KMS-11 (cell line): ENCODE data around the gene TOX2.
A peak's percentile ranks its signal among the peaks of the same experiment; 100 is the strongest.

Experiments used
- H2AFZ ChIP-seq: fragments of 200-600 bp; sonication (generic); 2 replicates; pipeline ENCODE4 v1.6.1; 2016; ENCODE audit warnings: antibody characterized with exemption, mixed run types, low read depth
- H3K27ac ChIP-seq: fragments of 200-600 bp; sonication (generic); 2 replicates; pipeline ENCODE4 v1.6.1; 2016; ENCODE audit warnings: mild to moderate bottlenecking, mixed run types
- H3K27me3 ChIP-seq: fragments of 200-600 bp; sonication (generic); 2 replicates; pipeline ENCODE4 v1.6.1; 2017; ENCODE audit warnings: mild to moderate bottlenecking, low read depth, mixed run types, moderate library complexity; ENCODE audit not compliant: insufficient read depth
- H3K36me3 ChIP-seq: fragments of 200-600 bp; sonication (generic); 2 replicates; pipeline ENCODE4 v1.6.1; 2017; ENCODE audit warnings: mild to moderate bottlenecking, mixed run types; ENCODE audit not compliant: insufficient read depth
- H3K4me1 ChIP-seq: fragments of 200-600 bp; sonication (generic); 2 replicates; pipeline ENCODE4 v1.6.1; 2016; ENCODE audit warnings: mild to moderate bottlenecking, low read depth, mixed run types; ENCODE audit not compliant: poor library complexity, severe bottlenecking
- H3K4me2 ChIP-seq: fragments of 200-600 bp; sonication (generic); 2 replicates; pipeline ENCODE4 v1.7.0; 2016; ENCODE audit warnings: mild to moderate bottlenecking, mixed run types
- H3K4me3 ChIP-seq: fragments of 200-600 bp; sonication (generic); IDR thresholded peaks from 2 replicates; pipeline ENCODE4 v1.6.1; 2017; ENCODE audit warnings: low read depth, low read length, mixed read lengths; ENCODE audit not compliant: insufficient read depth
- H3K79me2 ChIP-seq: fragments of 200-600 bp; sonication (generic); 2 replicates; pipeline ENCODE4 v1.6.1; 2016; ENCODE audit warnings: low read depth, mixed run types; ENCODE audit not compliant: insufficient read depth
- H3K9ac ChIP-seq: fragments of 200-600 bp; sonication (generic); 2 replicates; pipeline ENCODE4 v1.6.1; 2016; ENCODE audit warnings: mild to moderate bottlenecking, mixed run types
- H4K20me1 ChIP-seq: fragments of 200-600 bp; sonication (generic); 2 replicates; pipeline ENCODE4 v1.6.1; 2016; ENCODE audit warnings: mild to moderate bottlenecking, mixed run types; ENCODE audit not compliant: insufficient read depth
- CTCF ChIP-seq: fragments of 200-600 bp; sonication (generic); conservative IDR thresholded peaks from 2 replicates; pipeline ENCODE4 v1.6.1; 2017; ENCODE audit warnings: low read depth, mild to moderate bottlenecking, antibody characterized with exemption, low read length, moderate library complexity, mixed read lengths

The TOX2 gene

DNA sequence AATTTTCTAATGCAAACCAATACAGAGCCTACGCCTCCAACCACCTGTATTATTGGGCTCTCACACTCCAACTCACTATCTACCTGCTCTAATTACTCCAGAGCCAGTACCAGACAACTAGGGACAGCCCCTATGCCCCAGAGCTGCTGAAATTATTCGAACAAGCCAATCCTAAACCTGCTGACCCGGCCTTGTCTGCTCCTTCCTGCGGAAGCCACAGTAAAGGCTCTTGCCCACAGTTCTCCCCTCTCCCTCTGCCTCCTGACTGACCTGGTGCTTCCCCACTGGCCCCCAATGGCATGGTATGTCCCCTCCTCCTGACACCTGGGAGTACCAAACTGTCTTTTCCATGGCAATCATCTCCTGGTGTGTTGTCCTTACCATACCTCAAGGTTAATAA lies 4.1 kb upstream of the TOX2 start:
- Histone ChIP-seq H3K4me1 (peaks cover 23% of the 10 kb centered on the region), H4K20me1 (no peaks in the 10 kb centered on the region), H3K79me2 (peaks cover 7% of the 10 kb centered on the region; the same call in 1 of the 2 replicates), H3K4me2 (peak overlapping the region; percentile 16; the same call in 1 of the 2 replicates), H3K9ac (no peak overlapping the region), H3K36me3 (no peaks in the 10 kb centered on the region), H3K27me3 (no peaks in the 10 kb centered on the region), H3K27ac (no peak overlapping the region), H2AFZ (no peak overlapping the region), H3K4me3 (no peak overlapping the region)
- TF ChIP-seq CTCF, result no peak

DNA sequence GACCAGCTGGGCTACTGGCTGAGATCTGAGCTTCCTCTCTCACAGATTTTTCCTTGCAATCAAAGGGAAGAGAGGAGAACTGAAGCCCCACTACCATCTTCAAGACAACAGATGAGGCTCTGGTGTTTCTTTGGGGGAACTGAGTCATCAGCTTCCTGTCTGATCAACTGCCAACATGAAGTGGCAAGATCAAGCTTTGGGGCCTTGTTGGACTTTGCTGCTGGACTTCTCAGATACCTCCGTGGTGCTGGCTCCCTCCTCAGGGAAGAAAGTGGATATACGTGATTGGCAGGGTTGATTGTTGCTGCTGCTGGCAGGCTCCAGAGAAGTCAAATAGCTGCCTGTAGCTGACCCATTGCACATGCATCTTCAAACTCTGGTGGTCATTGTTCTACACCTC lies 3.6 kb upstream of the TOX2 start:
- Histone ChIP-seq H3K36me3 (no peaks in the 10 kb centered on the region), H3K4me2 (peak overlapping the region; percentile 16; the same call in 1 of the 2 replicates), H2AFZ (no peak overlapping the region), H3K9ac (no peak overlapping the region), H3K79me2 (peaks cover 12% of the 10 kb centered on the region; the same call in 1 of the 2 replicates), H3K4me1 (peaks cover 28% of the 10 kb centered on the region), H3K4me3 (no peak overlapping the region), H3K27ac (no peak overlapping the region), H3K27me3 (no peaks in the 10 kb centered on the region), H4K20me1 (no peaks in the 10 kb centered on the region)
- no peak for TF ChIP-seq CTCF

DNA sequence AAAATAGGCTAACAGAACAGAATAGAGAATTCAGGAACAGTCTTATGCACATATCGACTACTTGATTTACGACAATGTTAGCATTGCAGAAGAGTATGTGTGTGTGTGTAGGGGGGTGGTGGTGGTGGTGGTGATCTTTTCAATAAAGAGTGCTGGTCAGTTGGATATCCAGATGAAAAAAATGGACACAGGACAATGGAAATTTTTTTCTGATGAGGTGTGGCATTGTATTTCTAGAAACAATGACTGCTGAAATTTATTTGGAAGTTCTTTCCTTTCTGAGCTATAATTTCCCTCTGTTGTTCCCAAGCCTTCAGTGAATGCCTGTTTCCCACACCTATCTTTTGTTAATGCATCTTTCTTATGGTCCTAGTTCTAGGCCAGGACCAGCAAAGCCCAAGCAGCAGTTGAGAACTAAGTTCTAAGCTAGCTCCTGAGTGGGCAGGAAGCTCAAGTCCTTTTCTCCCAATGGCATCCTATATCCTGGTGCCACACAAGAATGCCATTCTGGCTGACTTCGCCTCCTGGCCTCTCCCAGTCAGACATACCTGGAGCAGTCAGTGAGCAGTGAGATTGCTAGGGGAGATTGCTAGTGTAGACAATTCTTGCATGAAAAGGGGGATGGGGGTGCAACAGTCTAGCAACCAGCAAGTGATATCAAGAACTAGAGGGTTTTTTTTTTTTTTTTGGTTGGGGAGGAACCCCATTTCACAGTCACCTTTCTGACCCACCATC lies 1.2 kb upstream of the TOX2 start:
- no peak overlapping the region for H3K4me3 ChIP-seq
- H3K36me3 ChIP-seq, result no peaks in the 10 kb centered on the region
- TF ChIP-seq CTCF, result no peak
- H3K27ac ChIP-seq, result no peak overlapping the region
- no peak overlapping the region for H2AFZ ChIP-seq
- peaks cover 50% of the 10 kb centered on the region for H3K4me1 ChIP-seq
- H3K79me2 ChIP-seq, result peaks cover 30% of the 10 kb centered on the region
- no peaks in the 10 kb centered on the region for H3K27me3 ChIP-seq
- H4K20me1 ChIP-seq, result no peaks in the 10 kb centered on the region
- H3K9ac ChIP-seq, result no peak overlapping the region
- H3K4me2 ChIP-seq, result no peak overlapping the region

DNA sequence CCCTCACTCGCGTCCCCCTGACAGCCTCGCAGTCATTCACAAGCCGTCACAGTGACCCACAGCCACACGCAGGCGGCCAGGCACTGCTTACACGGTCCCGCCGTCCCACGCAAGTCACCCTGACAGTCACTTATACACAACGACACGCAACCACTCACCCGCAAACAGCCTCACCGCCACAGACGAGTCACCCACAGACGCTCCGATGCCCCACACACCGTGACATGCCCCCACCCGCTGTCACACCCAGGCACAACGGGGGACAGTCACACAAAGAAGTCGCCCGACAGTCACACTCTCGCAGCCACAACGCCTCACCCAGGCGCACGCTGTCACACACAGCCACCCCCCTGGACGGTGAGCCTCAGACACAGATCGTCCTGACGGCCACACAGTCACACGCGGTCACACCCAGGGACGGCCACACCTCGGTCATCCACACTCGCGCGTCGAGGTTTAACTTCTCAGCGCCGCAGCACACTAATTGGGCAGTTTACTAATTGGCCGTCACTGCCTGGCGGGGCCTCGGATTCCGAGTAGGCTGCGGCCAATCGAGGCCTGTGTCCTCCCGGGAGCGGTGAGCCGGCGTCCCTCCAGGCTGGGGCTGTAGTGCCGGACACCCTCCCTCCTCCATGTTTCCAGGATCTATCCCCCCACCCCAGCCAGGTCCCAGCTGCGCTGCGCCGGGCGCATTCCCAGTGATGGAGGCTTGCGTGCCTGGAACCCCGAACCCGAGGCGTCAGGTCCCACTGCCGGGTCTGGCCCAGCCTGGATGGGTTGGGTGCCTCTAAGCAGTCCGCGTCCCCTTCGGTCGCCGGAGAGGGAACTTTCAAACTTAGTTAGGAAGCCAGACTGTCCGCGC lies 790 bp downstream of the TOX2 start:
- H3K4me2 ChIP-seq, result peak overlapping the region; percentile 50; the same call in 1 of the 2 replicates
- peak overlapping the region; percentile 65 for H3K9ac ChIP-seq
- H3K4me1 ChIP-seq, result peaks cover 64% of the 10 kb centered on the region
- no peaks in the 10 kb centered on the region for H3K36me3 ChIP-seq
- H4K20me1 ChIP-seq, result no peaks in the 10 kb centered on the region
- H3K27me3 ChIP-seq, result no peaks in the 10 kb centered on the region
- peak overlapping the region; percentile 23 for H2AFZ ChIP-seq
- H3K4me3 ChIP-seq, result no peak overlapping the region
- peak overlapping the region; percentile 51 for H3K27ac ChIP-seq
- TF ChIP-seq CTCF, result no peak
- peaks cover 50% of the 10 kb centered on the region for H3K79me2 ChIP-seq
